WERI-Rb-1 (cell line): ENCODE results near the gene LY6G6D.
A peak's percentile ranks its signal among the peaks of the same experiment; 100 is the strongest.

Source experiments
- DNase-seq: peaks from one replicate; pipeline ENCODE4 v3.0.0-alpha.2; 2020
- H3K27ac ChIP-seq: fragments of 250-450 bp; sonication (Bioruptor Pico); 2 replicates; pipeline ENCODE4 v1.5.1; 2020; ENCODE audit warnings: mild to moderate bottlenecking, moderate library complexity
- H3K27me3 ChIP-seq: fragments of 250-450 bp; sonication (Bioruptor Pico); 2 replicates; pipeline ENCODE4 v1.5.1; 2021; ENCODE audit warnings: mild to moderate bottlenecking, low read depth, moderate library complexity; ENCODE audit not compliant: insufficient read depth, severe bottlenecking
- H3K36me3 ChIP-seq: fragments of 250-450 bp; sonication (Bioruptor Pico); 2 replicates; pipeline ENCODE4 v1.5.1; 2020; ENCODE audit warnings: mild to moderate bottlenecking, moderate library complexity
- H3K4me3 ChIP-seq: 2 replicates; pipeline ENCODE4 v1.5.1; 2011; ENCODE audit warnings: low read depth, mild to moderate bottlenecking, control low read depth, low read length
- H3K9me3 ChIP-seq: fragments of 250-450 bp; sonication (Bioruptor Pico); 2 replicates; pipeline ENCODE4 v1.5.1; 2021; ENCODE audit warnings: mild to moderate bottlenecking, moderate library complexity; ENCODE audit not compliant: severe bottlenecking
- CTCF ChIP-seq: IDR thresholded peaks from 2 replicates; pipeline ENCODE4 v1.5.1; 2011; ENCODE audit warnings: low read depth, mild to moderate bottlenecking, control low read depth, inconsistent platforms, low read length

LY6G6D gene

GRCh38 chr6:31676904-31677303 lies 38.2 kb upstream of the LY6G6D start:
- Histone ChIP-seq H3K4me3 (no peak overlapping the region), H3K36me3 (peaks cover 20% of the 10 kb centered on the region), H3K27ac (no peak overlapping the region), H3K9me3 (no peaks in the 10 kb centered on the region), H3K27me3 (no peaks in the 10 kb centered on the region)
- TF ChIP-seq CTCF = no peak
- DNase-seq = no peak

GRCh38 chr6:31677955-31678354 lies 37.2 kb upstream of the LY6G6D start:
- no peaks in the 10 kb centered on the region for H3K9me3 ChIP-seq
- TF ChIP-seq CTCF = no peak
- DNase-seq = no peak

GRCh38 chr6:31680226-31681134 lies 34.7 kb upstream of the LY6G6D start, which contains the start of gene LY6G5C:
Gene LY6G5C (minus strand): TSS chr6:31681067. CDS start chr6:31680373, 694 bp downstream.
- peaks cover 8% of the 10 kb centered on the region for H3K36me3 ChIP-seq
- peak within 1 kb of the TSS; percentile 21; the same call in 1 of the 2 replicates for H3K27ac ChIP-seq
- no peaks in the 10 kb centered on the region for H3K9me3 ChIP-seq
- TF ChIP-seq CTCF = peak; percentile 90
- H3K27me3 ChIP-seq = no peaks in the 10 kb centered on the region
- DNase-seq = peak; percentile 89
- H3K4me3 ChIP-seq = no peak within 1 kb of the TSS

More at GRCh38 chr6:31677955-31678354, 37.2 kb upstream of the LY6G6D start:
- Histone ChIP-seq H3K27ac (no peak overlapping the region), H3K4me3 (no peak overlapping the region), H3K27me3 (no peaks in the 10 kb centered on the region), H3K36me3 (peaks cover 10% of the 10 kb centered on the region)

- no peak overlapping the region for H3K4me3 ChIP-seq
- H3K9me3 ChIP-seq = no peaks in the 10 kb centered on the region
- H3K27me3 ChIP-seq = no peaks in the 10 kb centered on the region
- TF ChIP-seq CTCF = no peak
- H3K36me3 ChIP-seq = peaks cover 15% of the 10 kb centered on the region
- no peak for DNase-seq
- H3K27ac ChIP-seq = no peak overlapping the region
These were observed 33.9 kb upstream of the LY6G6D start for GRCh38 chr6:31681135-31681671.

- DNase-seq = no peak
- no peaks in the 10 kb centered on the region for H3K27me3 ChIP-seq
- H3K9me3 ChIP-seq = no peaks in the 10 kb centered on the region
- H3K4me3 ChIP-seq = no peak overlapping the region
- peaks cover 39% of the 10 kb centered on the region for H3K36me3 ChIP-seq
- TF ChIP-seq CTCF = no peak
- no peak overlapping the region for H3K27ac ChIP-seq
These were observed 31.6 kb upstream of the LY6G6D start for GRCh38 chr6:31683591-31683990.
